GM18519 (cell line): Measurements from ENCODE around the gene PDE4B.
"Not testable (repeated sequence)": the region's sequence is repeated elsewhere in the genome, so short reads cannot be mapped to it uniquely, and the experiment has no call there.

Experiments used
- ATAC-seq: cut with Tn5 transposase; IDR thresholded peaks from one replicate; pipeline ENCODE4 v1.9.1; 2021; ENCODE audit warnings: mild to moderate bottlenecking, moderate library complexity; ENCODE audit not compliant: unreplicated experiment, low FRiP score

PDE4B gene

DNA sequence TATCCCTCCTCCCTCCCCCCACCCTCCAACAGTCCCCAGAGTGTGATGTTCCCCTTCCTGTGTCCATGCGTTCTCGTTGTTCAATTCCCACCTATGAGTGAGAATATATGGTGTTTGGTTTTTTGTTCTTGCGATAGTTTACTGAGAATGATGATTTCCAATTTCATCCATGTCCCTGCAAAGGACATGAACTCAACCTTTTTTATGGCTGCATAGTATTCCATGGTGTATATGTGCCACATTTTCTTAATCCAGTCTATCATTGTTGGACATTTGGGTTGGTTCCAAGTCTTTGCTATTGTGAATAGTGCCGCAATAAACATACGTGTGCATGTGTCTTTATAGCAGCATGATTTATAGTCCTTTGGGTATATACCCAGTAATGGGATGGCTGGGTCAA, 311.4 kb downstream of the PDE4B start:
- ATAC-seq: not testable (repeated sequence)

DNA sequence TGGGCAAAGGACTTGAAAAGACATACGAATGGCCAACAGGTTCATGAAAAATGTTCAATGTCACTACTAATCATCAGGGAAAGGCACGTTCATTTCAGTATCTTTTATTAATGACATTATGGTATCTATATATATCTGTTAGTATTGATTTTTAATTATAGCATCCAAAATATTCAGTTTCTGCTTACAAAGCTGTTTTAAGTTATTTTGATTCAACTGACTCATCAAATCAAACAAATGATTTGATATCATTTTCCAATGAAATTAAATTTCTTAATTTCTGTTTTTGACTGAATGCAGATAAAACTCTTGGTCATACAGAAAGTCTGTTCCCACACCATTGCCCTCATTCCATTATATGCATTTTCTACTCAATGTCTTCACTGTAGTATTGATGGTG, 315.9 kb downstream of the PDE4B start:
- ATAC-seq: no peak

DNA sequence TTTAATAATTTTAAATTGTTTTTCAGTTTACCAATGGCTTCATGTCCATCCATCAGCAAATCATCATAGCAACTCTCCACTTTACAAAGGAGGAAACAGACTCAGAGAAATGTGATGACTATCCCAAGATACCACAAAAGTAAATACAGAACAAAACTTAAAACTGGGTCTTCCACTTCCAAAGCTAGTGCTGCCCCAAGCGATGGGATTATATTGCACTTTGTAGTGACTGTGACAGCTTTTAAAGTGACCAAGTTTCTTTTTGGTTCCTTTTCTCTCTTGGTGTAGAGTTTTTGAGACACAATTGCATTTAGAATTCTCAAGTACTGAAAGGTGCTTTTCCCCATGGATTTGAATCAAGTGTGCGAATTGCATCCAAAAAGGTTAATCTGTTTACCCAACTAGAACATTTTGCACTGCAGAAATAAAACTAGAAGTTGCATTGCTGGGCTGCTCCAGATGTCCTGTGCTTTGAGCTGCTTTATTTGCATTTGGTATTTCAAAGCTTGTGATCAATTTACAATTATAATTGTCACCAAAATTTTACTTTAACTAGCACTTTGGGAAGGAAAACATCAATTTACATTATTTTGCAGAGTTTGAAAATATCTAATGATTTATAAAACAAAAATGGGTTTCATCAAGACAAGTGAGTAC, 320.2 kb downstream of the PDE4B start:
- no peak for ATAC-seq

DNA sequence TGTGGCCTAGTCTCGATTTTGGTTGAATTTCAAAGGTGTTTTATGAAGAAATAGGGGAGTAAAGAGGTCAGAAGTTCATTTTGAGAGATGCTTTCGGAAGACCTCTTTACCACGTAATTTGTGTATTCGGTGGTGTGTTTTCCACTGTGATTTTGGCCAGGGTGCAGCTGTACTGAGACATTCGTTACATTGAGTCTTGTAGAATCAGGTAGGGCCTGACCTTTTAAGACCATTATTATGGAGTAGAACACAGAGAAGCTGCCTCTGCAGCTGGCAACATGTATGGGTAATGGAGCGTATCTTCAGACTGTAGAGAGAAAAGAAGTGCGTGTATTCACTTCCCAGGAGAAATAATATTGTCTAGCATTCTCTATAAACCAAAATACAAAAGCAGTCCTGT, 326.5 kb downstream of the PDE4B start:
- no peak for ATAC-seq

DNA sequence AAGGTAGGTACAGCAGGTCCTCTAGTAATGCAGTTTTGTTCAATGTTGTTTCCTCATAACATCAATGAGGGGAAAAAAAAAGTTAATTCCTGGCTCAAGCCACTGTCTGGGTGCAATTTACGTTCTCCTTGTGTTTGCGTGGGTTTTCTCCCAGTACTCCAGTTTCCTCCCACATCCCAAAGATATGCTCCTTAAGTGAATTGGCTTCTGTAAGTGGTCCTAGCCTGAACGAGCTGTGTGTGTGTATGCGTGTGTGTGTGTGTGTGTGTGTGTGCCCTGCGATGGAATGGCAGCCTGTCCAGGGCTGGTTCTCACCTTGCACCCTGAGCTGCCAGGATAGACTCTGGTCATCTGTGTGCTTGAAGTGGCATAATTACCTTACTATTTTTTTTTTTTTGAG, 332.0 kb downstream of the PDE4B start:
- no peak for ATAC-seq

DNA sequence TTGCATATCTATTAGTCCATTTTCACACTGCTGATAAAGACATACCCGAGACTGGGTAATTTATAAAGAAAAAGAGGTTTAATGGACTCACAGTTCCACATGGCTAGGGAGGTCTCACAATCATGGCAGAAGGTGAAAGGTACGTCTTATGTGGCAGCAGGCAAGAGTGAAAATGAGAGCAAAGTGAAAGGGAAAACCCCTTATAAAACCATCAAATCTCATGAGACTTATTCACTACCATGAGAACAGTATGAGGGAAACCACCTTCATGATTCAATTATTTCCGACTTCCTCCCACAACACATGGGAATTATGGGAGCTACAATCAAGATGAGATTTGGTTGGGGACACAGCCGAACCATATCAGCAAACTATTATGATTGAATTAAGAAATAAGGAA, 335.9 kb downstream of the PDE4B start:
- not testable (repeated sequence) for ATAC-seq

DNA sequence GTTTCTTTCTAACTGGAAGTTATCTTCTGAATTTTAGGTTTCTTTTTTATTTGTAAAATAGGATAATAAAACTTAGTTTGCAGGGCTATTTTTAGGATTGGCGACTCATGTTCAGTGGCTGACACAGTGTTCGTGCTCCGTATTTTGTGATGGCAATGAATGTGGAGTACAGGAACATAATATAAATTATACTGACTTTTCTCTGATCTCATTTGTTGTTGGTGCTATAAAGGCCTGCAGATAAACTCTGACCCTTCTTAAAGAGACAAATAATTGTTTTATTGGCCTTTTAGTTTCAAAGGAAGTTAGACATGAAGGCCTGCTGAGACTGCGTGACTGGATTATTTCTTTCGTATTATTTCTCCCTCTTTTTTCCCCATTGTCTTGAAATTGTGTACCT, 339.6 kb downstream of the PDE4B start:
- no peak for ATAC-seq

DNA sequence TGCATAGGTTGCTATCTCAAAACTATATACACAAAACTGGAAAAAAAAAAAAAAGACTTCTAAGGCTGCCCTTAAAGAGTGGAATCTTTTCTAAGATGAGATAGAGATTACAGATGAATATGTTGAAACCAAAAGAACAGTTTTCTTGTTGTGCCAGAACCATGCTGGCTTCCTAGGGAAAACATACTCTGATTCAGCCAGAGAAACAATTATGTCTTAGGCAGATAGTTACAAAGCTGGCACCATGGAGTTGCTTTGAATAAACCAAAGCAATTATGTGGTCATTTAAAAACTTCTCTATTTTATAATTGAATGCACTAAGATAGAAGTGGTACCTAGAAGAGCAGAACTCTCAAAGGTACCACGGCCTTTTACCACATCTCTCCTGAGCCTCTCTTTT, 341.3 kb downstream of the PDE4B start:
- ATAC-seq: no peak

DNA sequence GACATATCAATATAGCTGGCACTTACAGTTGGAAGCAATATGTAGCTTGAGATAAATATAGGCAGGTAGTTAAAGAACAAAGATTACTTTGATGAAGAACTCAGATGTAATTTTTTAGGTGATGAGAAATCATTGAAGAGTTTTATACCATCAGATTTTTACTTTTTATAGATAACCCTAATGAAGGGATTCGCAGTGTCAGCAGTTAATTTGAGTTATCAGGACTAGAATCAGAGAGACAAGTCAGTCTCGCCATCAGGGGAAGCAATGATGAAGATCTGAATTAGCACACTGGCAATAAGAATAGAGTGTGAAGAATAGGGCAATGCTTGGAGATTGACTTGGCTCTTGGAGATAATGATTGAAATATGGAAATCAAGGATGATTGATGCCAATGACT, 342.5 kb downstream of the PDE4B start:
- ATAC-seq: no peak

DNA sequence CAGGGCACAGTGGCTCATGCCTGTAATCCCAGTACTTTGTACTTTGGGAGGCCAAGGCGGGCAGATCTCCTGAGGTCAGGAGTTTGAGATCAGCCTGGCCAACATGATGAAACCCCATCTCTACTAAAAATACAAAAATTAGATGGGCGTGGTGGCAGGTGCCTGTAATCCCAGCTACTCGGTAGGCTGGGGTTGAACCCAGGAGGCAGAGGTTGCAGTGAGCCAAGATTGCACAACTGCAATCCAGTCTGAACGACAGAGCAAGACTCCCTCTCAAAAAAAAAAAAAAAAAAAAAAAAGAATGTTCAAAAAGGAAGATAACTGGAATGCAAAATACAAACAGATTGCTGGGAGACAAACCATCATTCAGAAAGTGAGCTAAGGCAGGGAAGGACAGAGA, 343.7 kb downstream of the PDE4B start:
- not testable (repeated sequence) for ATAC-seq

DNA sequence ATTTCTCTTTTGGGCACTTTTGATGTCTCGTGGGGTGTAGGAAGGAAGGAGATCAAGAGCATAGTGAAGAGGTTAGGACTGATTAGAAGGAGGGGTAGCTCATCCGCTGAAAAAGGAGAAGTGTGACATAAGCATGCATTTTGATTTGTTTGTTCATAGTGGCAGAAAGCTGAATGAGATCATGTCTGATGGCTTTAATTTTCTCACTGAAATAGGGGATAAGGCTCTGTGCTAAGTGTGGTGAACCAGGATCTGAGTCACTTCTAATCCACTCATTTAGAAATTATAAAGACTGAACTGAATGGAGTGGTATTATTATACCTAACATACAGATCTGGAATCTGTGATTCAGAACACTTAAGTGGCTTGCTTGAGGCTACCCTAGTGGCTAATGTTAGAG, 344.5 kb downstream of the PDE4B start:
- ATAC-seq: no peak

DNA sequence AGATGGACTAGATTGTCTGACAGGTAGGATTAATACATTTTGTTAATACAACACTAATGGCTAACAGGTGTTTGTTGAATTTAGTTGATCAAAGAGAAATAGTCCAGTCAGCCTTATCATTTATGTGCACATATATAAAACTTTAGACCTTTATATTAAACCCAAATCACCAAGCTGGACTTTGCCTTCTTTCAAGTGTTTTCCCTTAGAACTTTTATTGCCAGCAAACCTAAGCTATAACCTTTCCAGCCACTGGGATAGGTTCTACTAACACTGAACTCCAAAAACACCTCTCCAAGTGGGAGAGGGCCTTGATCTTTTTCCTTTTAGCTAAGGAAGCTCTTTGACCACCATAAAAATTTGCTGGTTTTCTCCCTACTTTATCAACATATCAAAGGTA, 345.9 kb downstream of the PDE4B start:
- ATAC-seq: no peak

DNA sequence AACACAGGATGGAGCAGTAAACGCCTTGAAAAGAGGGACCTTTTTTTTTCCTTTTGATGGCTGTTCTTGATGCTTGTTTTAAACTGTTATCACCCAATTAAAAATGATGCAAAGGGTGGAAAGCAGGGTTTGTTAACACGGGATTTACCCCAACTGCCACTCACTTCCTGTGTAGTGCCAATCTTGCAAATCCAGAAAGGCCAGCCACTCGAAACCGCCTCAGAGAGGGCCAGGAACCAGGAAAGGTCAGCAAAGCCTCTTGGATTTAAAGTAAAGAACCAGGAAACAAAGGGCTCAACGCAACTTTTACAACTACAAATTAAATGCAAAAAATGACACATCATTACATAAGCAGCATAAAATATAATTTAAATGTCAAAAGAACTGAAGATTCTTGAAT, 347.4 kb downstream of the PDE4B start:
- ATAC-seq: no peak

DNA sequence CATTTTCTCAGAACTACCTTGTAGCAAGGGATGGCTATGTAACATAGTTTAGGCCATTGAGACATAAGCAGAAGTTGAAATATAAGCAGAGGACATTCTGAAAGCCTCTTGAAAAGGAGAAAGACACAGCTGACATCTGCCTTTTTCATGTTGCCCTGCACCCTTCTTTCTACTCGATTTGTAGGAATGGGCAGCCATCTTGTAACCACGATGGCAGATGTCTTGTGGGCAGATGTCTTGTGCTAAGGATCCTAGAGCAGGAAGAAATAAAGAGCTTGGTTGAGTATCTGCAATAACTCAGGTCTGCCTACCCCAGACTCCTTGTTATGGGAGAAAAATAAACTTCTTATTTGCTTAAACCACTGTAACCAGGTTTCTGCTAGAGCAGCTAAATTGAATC, 351.0 kb downstream of the PDE4B start:
- ATAC-seq: no peak

DNA sequence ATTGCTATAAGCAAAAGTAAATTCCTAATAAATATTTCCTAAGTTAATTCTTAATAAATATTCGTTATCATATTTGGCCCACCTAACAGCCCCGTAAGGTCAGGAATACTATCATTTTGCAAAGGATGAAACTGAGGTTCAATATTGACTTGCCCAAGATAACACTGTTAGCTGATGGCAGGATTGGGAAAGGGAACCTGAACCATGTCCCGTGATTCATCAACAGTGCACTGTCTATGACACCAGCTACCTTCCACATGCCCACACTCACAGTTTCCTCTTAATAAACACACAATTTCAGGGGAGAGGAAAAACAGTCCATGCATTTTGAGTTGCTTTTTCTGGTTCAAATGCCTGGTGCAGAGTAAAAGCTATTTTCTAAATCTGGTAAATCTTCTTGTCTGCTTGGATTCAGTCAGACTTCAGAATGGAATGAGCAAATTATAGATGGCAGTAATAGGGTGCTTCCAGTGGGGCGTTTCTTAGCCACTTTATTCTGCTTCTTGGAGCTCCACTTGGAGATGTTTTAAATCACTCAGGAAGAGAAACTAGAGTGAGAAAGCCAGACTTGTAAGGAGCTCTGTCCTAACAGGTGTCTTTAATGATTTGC, 354.6 kb downstream of the PDE4B start:
- ATAC-seq: no peak

DNA sequence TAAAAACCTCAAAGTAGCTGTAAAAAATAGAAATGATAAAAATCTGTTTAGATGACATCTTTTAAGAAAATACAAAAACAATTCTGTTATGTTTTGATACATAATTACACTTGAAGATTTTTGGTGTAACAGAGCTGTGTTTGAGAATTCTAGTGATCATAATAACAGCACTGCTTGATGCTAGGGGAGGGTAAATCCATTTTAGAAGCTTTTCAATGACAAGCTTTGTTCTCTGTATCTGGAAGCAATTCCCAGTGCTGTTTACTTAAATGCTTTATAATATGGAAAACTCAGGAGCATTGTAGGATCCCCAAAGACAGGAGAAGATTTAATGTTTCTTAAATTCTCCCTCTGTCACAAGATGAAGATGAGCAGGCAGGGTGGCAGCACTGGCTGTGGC, 359.3 kb downstream of the PDE4B start:
- no peak for ATAC-seq

DNA sequence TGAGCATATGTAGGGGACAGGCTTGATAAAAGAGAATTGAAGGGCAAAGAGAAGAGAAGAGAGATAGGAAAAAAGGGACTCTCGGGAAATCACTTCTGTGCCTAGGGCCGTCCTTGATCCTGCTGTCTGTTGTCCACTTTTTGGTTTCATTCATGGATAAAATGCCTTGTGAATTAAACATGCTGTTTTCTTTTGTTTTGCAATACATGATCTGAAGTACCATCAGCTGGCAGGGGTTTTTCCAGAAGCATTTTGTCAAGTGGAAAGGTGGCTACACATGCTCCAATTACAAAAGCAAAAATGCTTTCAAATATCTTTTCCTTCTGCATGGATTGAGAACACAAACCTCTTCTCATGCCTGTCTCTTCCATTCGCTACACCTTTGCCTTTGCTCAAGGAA, 361.7 kb downstream of the PDE4B start:
- ATAC-seq: no peak

DNA sequence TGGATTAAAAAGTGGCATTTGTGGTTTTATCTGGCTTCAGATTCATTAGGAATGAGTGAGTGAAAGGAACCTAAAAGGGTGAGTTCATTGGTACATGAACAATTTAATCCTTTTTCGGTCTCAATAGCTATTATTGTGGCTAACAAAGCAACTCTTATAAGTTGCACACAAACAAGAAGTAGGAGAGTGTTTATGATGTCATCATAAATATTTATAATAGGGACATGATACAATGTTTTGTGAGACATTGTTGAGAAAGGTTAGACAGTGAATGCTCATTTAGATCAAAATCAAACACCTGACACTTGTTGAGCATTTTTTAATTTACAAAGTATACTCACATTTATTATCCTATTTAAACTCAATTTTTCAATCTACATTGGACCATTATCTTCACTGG, 363.4 kb downstream of the PDE4B start:
- no peak for ATAC-seq

DNA sequence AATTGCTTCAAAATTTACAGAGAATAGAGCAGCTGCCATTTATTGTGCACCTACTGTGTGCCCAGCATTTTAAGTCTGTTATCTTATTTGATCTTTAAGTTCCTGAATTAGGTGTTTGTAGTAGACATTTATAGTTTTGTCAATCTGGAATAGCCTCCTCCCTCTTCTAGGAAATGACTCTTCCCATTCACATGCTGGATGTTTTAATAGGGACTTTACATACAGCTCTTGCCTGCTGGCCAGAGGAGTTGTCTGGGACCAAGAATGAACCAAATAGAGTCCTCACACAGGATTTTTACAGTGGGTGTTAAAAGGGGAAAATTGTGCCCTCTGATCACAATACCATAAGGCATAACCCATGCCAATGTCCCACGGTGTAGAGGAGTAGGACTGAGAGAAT, 367.1 kb downstream of the PDE4B start:
- no peak for ATAC-seq

DNA sequence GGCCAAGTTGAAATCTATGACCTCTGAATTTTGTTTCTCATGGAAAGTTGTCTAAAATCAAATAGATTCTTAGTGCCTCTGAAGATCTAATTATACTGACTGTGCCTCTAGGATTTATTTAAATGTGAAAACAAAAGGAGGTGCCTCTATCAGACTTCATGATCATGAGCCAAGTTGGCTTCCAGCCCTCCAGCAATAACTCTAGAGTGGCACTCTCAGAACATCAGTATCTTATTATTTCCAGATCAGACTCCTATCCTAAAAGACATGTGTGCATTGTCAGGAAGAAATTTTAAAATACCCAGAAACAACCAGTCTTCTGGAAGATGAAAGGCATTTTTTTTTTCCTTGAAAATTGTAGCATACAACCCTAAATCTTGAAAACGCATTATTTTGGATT, 368.0 kb downstream of the PDE4B start:
- ATAC-seq: no peak

DNA sequence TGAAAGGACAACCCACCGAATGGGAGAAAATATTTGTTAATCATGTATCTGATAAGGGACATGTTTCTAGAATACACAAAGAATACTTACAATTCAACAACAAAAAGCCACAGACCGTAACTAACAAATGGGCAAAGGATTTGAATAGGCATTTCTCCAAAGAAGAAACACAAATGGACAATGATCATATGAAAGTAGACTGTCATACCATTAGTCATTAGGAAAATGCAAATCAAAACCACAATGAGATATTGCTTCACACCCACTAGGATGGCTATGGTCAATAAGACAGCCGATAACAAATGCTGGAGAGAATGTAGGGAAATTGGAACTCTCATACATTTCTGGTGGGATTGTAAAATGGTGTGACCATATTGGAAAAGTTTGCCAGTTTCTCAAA, 374.1 kb downstream of the PDE4B start:
- no peak for ATAC-seq

DNA sequence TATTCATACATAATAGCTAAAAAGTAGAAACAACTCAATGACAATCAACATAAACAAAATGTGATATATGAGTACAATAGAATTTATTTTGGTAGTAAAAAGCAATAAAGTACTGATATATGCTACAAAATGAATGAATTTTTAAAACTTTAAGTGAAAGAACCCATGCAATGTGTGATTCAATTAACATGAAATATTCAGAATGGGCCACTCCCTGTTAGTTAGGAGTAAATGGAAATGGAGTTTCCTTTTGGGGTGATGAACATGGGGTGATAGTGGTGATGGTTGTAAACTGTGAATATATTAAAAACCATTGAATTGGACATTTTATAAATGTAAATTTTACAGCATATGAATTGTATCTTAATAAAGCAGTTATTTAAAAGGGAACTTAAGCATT, 374.6 kb downstream of the PDE4B start:
- ATAC-seq: no peak

DNA sequence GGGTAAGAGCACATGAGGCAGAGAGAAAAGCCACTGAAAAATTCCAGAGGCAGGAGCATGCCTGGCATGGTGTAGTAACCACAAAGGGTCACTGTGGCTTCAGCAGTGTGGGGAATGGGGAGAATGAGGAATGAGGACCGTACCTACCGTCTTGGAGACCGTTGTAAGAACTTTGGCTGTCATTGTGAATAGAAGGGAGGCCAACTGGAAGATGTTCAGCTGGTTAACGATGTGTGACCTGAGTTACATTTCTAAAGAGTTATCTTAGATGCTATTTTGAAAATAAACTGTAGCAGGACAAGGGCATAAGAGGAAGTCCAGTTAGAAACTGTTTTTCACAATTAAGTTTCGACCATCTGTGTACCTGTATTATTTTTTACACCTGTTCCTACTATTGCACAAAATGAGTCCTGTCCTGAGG, 375.8 kb downstream of the PDE4B start:
- no peak for ATAC-seq
